Measurements from ENCODE around the gene CTDSP2. TPM values are rescaled to one million over a fixed set of nuclear protein-coding genes. Genes with fewer than 3 reads are reported as not detected.

CTDSP2 gene
- total RNA-seq, 2 donors from 2014 or later, result 99.2 to 159 TPM

GRCh38 chr12:57813971-57814772 is 32.4 kb downstream of the CTDSP2 start:
- DNase-seq (ENCODE audit: low spot score), result no peak
- H3K4me1 ChIP-seq (replicated peaks), result no peaks in the 10 kb centered on the region
- H3K27ac ChIP-seq, result no peak overlapping the region
- no peaks in the 10 kb centered on the region for H3K27me3 ChIP-seq (replicated peaks; ENCODE audit: insufficient read depth)
- H3K36me3 ChIP-seq, result no peaks in the 10 kb centered on the region
- no peak overlapping the region for H3K4me3 ChIP-seq
- 64% methylated on average over 17 of the region's 17 CpGs for WGBS
- intact Hi-C loops (cut with DNase I), result no loop called here
- TF ChIP-seq POLR2AphosphoS5 (IDR thresholded peaks at IDR 0.05) (no peak), POLR2A (IDR thresholded peaks at IDR 0.05) (no peak)
- TF ChIP-seq, protein P1, sequence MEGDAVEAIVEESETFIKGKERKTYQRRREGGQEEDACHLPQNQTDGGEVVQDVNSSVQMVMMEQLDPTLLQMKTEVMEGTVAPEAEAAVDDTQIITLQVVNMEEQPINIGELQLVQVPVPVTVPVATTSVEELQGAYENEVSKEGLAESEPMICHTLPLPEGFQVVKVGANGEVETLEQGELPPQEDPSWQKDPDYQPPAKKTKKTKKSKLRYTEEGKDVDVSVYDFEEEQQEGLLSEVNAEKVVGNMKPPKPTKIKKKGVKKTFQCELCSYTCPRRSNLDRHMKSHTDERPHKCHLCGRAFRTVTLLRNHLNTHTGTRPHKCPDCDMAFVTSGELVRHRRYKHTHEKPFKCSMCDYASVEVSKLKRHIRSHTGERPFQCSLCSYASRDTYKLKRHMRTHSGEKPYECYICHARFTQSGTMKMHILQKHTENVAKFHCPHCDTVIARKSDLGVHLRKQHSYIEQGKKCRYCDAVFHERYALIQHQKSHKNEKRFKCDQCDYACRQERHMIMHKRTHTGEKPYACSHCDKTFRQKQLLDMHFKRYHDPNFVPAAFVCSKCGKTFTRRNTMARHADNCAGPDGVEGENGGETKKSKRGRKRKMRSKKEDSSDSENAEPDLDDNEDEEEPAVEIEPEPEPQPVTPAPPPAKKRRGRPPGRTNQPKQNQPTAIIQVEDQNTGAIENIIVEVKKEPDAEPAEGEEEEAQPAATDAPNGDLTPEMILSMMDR (IDR thresholded peaks at IDR 0.05), result no peak
- H3K9me3 ChIP-seq, result no peaks in the 10 kb centered on the region

GRCh38 chr12:57813111-57813970 is 33.2 kb downstream of the CTDSP2 start:
- H3K4me1 ChIP-seq (replicated peaks), result no peaks in the 10 kb centered on the region
- H3K9me3 ChIP-seq, result no peaks in the 10 kb centered on the region
- H3K27ac ChIP-seq, result no peak overlapping the region
- H3K4me3 ChIP-seq, result no peak overlapping the region
- no peak for DNase-seq (ENCODE audit: low spot score)
- TF ChIP-seq POLR2A (IDR thresholded peaks at IDR 0.05), result no peak
- TF ChIP-seq, protein P1 (IDR thresholded peaks at IDR 0.05), result no peak
- no peak for TF ChIP-seq POLR2AphosphoS5 (IDR thresholded peaks at IDR 0.05)
- 76% methylated on average over 14 of the region's 14 CpGs for WGBS
- intact Hi-C loops (cut with DNase I), result no loop called here
- H3K36me3 ChIP-seq, result no peaks in the 10 kb centered on the region
- no peaks in the 10 kb centered on the region for H3K27me3 ChIP-seq (replicated peaks; ENCODE audit: insufficient read depth)

DNA sequence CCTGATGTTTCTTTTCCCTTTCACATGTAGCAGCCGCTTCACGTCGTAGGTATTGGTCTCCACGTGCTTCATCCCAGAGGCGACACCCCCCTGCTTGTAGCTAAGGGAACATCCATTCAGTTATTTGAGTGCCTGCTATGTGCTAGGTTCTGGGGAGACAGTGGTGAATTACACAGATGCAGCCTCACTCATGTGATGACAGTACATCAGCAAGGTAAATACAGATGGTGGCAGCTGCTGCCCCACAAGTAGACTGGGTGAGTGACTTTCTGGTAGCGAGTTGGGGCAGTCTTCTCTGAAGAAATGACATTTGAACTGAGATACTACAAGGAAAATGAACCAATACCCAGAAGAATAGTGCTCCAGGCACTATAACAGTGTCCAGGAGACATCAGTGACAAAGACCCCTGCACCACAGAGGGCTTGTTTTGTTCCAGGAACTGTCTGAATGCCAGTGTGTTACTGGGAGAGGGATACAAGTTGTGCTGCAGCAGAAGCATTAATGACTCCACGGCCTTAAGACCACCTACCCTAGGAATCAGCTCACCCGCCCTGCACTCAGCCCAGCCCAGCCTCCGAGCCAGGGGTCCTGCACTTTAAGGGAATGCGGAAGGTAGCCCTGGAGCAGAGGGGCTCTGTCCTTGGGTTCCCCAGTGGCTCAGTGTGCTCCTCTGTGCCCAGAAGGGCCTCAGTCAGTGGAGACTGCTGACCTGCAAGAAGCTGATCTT is 35.3 kb downstream of the CTDSP2 start:
- WGBS, result 90% methylated on average over 10 of the region's 10 CpGs
- peaks cover 0 to 1% of the 10 kb centered on the region in 2 donors for H3K36me3 ChIP-seq
- no peaks in the 10 kb centered on the region for H3K27me3 ChIP-seq (replicated peaks; ENCODE audit: insufficient read depth)

DNA sequence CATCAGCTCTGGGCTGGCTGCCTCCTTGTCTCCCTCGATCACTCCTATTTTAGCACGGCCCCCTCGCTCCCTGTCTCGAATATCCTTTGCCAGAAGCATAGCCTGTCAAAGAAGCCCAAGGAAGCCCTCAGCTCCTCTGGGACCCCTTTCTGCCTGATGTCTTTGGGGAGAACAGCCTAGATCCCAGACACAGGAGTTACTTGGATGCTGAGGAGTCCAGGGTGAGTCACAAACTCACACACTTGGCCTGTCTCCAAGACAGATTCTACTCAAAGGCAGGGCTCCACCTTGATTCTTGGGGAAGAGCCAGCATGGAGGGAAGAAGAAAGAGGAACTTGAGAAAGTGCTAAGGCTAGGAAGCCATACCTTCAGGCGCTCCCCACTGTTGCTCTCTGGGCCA is 36.1 kb downstream of the CTDSP2 start:
- Histone ChIP-seq H3K4me1 (replicated peaks) (no peaks in the 10 kb centered on the region), H3K27ac (no peak overlapping the region), H3K9me3 (no peaks in the 10 kb centered on the region), H3K36me3 (peaks cover 0 to 2% of the 10 kb centered on the region in 2 donors), H3K4me3 (no peak overlapping the region), H3K27me3 (replicated peaks; ENCODE audit: insufficient read depth) (no peaks in the 10 kb centered on the region)
- WGBS, result 84% methylated on average over 5 of the region's 5 CpGs
- TF ChIP-seq, protein P1 (IDR thresholded peaks at IDR 0.05), result no peak
- no peak for TF ChIP-seq POLR2AphosphoS5 (IDR thresholded peaks at IDR 0.05)
- TF ChIP-seq POLR2A (IDR thresholded peaks at IDR 0.05), result no peak
- intact Hi-C loops (cut with DNase I), result no loop called here
- DNase-seq (ENCODE audit: low spot score), result no peak

More for the DNA sequence above, 35.3 kb downstream of the CTDSP2 start:
- H3K4me3 ChIP-seq, result no peak overlapping the region
- H3K27ac ChIP-seq, result no peak overlapping the region
- no peak for DNase-seq (ENCODE audit: low spot score)
- no peaks in the 10 kb centered on the region for H3K9me3 ChIP-seq
- no peaks in the 10 kb centered on the region for H3K4me1 ChIP-seq (replicated peaks)
- intact Hi-C loops (cut with DNase I), result no loop called here
- TF ChIP-seq POLR2AphosphoS5 (IDR thresholded peaks at IDR 0.05) (no peak), POLR2A (IDR thresholded peaks at IDR 0.05) (no peak)
- TF ChIP-seq, protein P1 (IDR thresholded peaks at IDR 0.05), result no peak
